IPS DF 6.9 (cell line): ENCODE data around the gene NPHP4.

Source experiments
- DNase-seq: peaks from one replicate; pipeline ENCODE4 v3.0.0-alpha.2; 2013; ENCODE audit warnings: low read depth, low spot score
- H3K27ac ChIP-seq: one replicate; pipeline ENCODE4 v1.5.1; 2013; ENCODE audit warnings: low read length, control low read depth
- H3K27me3 ChIP-seq: 2 replicates; pipeline ENCODE4 v1.6.1; 2013; ENCODE audit warnings: mild to moderate bottlenecking, low read length; ENCODE audit not compliant: control insufficient read depth, insufficient read depth
- H3K36me3 ChIP-seq: 2 replicates; pipeline ENCODE4 v1.6.1; 2013; ENCODE audit warnings: low read length; ENCODE audit not compliant: control insufficient read depth, insufficient read depth
- H3K4me1 ChIP-seq: 2 replicates; pipeline ENCODE4 v1.6.1; 2013; ENCODE audit warnings: low read length; ENCODE audit not compliant: control insufficient read depth, insufficient read depth
- H3K4me3 ChIP-seq: 2 replicates; pipeline ENCODE4 v1.5.1; 2013; ENCODE audit warnings: mild to moderate bottlenecking, low read length
- H3K9me3 ChIP-seq: 2 replicates; pipeline ENCODE4 v1.6.1; 2013; ENCODE audit warnings: low read length, inconsistent platforms; ENCODE audit not compliant: control insufficient read depth, insufficient read depth
- WGBS: extraction: QIAGEN DNeasy Blood & Tissue Kit; methylation state at CpG from one replicate; pipeline ENCODE4 v1.1.7; 2013; ENCODE audit warnings: mixed read lengths, missing lambda C conversion rate; ENCODE audit not compliant: insufficient read length, insufficient coverage; 5-methylcytosine and 5-hydroxymethylcytosine counted together

NPHP4 gene

GRCh38 chr1:5989286-5989605, 3.0 kb downstream of the NPHP4 start:
- no CpG with 5 or more reads among the region's 5 CpGs for WGBS
- H3K27ac ChIP-seq = no peak overlapping the region
- H3K4me3 ChIP-seq = no peak overlapping the region
- no peaks in the 10 kb centered on the region for H3K9me3 ChIP-seq
- no peaks in the 10 kb centered on the region; the same call in 1 of the 2 replicates for H3K27me3 ChIP-seq
- peaks cover 2% of the 10 kb centered on the region; the same call in 1 of the 2 replicates for H3K36me3 ChIP-seq
- DNase-seq = no peak
- H3K4me1 ChIP-seq = no peaks in the 10 kb centered on the region

DNA sequence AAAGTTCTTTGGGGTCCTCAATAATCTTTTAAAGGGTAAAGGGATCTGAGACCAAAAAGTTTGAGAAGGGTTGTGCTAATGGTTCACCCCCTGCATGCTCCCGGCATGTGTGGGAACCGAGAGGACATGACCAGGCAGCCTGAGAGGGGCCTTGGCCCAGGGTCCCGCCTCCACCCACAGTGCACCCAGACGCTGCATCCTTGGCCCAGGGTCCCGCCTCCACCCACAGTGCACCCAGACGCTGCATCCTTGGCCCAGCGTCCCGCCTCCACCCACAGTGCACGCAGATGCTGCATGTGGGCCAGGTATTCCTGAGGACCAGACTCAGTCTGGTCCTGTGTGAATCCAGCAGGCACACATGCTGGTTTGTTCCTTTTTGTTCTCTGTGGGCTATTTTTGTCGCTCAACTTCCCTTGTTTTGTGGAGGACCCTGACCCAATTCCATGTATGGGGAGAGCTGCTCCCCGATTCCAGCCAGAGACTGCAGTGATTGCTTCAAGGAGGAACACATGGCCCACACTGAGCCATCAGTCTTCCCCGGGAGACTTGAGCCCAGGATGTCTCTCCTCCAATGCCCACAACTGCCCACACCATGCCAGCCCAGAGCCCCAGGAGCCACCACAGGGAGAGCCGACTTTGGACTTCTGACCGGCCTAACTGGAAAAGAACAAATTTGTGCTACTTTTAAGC, 3.5 kb downstream of the NPHP4 start:
- no peak overlapping the region for H3K4me3 ChIP-seq
- no CpG with 5 or more reads among the region's 14 CpGs for WGBS
- no peaks in the 10 kb centered on the region for H3K4me1 ChIP-seq
- no peaks in the 10 kb centered on the region for H3K9me3 ChIP-seq
- H3K27ac ChIP-seq = no peak overlapping the region
- no peaks in the 10 kb centered on the region; the same call in 1 of the 2 replicates for H3K27me3 ChIP-seq
- no peak for DNase-seq
- peaks cover 2% of the 10 kb centered on the region; the same call in 1 of the 2 replicates for H3K36me3 ChIP-seq

DNA sequence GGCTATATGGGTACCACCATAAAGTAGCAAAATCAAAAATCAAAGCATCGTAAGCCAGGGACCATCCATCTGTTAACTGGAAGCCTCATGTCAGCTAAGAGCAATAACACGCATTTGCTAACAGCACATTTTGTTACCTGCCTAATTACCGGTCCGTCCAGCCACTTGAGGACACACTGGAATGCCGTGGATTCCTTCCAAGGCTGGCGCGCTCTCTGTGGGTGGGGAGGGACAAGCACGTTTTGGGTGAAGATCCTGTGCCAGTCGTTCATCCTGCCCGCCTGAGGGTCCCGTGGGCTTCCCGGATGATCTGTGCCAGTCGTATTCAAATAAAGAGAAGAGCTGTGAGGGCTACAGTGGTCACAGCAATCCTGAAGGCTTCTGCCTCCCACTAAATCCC, 6.2 kb downstream of the NPHP4 start:
- no peak overlapping the region for H3K27ac ChIP-seq
- DNase-seq = no peak
- H3K36me3 ChIP-seq = peaks cover 2% of the 10 kb centered on the region; the same call in 1 of the 2 replicates
- H3K9me3 ChIP-seq = no peaks in the 10 kb centered on the region
- H3K4me3 ChIP-seq = no peak overlapping the region
- WGBS = no CpG with 5 or more reads among the region's 13 CpGs
- peaks cover under 1% of the 10 kb centered on the region; the same call in 1 of the 2 replicates for H3K4me1 ChIP-seq
- no peaks in the 10 kb centered on the region; the same call in 1 of the 2 replicates for H3K27me3 ChIP-seq

- peaks cover 2% of the 10 kb centered on the region; the same call in 1 of the 2 replicates for H3K36me3 ChIP-seq
- no peaks in the 10 kb centered on the region for H3K9me3 ChIP-seq
- H3K4me3 ChIP-seq = no peak overlapping the region
- H3K27me3 ChIP-seq = no peaks in the 10 kb centered on the region
- no peak overlapping the region for H3K27ac ChIP-seq
- no peak for DNase-seq
- WGBS = no CpG with 5 or more reads among the region's 11 CpGs
- H3K4me1 ChIP-seq = peaks cover 2% of the 10 kb centered on the region; the same call in 1 of the 2 replicates
These were observed 7.0 kb downstream of the NPHP4 start for GRCh38 chr1:5985250-5985649.

DNA sequence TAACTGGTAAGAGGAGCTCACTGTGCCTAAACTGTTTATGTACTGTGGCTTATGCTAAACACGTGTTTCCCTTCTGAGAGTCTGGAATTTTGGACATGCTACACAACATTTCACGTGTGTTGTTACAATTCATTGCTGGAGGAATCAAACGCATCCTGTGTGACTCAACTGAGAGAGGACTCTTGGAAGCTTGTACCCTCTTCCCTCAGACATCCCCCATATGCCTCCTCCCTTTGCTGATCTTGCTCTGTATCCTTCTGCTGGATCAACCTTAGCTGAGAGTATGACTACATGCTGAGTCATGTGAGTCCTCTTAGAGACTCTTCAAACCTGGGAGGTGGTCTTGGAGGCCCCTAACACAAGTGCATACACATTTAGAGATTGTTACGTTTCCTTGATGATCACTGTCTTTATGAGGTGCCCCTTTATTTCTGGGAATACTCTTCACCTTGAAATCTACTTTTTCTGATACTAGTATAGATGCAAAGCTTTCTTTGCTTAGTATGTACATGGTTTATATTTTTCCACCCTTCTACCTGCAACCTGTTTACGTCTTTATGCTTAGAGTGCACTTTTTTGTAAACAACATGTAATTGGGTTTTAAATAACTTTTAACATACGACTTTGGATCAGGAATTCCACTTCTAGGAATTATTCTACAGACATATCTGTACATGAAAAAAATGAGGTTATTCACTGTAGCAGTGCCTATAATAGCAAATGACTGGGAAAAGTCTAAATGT, 8.7 kb downstream of the NPHP4 start:
- no peaks in the 10 kb centered on the region for H3K36me3 ChIP-seq
- DNase-seq = no peak

DNA sequence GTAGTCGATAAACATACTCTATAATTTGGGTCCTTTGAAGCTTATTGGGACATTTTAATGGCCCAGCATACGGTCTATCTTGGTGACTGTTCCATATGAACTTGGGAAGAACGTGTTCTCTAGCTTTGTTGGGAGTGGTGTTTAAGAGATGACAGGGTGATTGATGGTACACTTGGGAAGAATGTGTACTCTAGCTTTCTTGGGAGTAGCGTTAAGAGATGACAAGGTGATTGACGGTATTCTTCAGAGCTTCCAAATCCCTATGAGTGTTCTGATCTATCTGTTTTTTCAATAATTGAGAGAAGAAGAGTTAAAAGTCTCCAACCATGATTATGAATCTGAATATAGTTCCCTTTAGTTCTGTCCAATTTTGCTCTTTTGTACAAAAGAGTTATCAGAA, 9.4 kb downstream of the NPHP4 start:
- whole genome bisulfite sequencing = no CpG with 5 or more reads among the region's 5 CpGs
- Histone ChIP-seq H3K9me3 (no peaks in the 10 kb centered on the region), H3K4me1 (peaks cover 2% of the 10 kb centered on the region; the same call in 1 of the 2 replicates), H3K4me3 (no peak overlapping the region), H3K27me3 (no peaks in the 10 kb centered on the region), H3K27ac (no peak overlapping the region), H3K36me3 (no peaks in the 10 kb centered on the region)
- DNase-seq = no peak

More for the DNA sequence above, 8.7 kb downstream of the NPHP4 start:
- Histone ChIP-seq H3K4me1 (peaks cover 2% of the 10 kb centered on the region; the same call in 1 of the 2 replicates), H3K4me3 (no peak overlapping the region), H3K9me3 (no peaks in the 10 kb centered on the region), H3K27ac (no peak overlapping the region), H3K27me3 (no peaks in the 10 kb centered on the region)
- WGBS = no CpG with 5 or more reads among the region's 6 CpGs

DNA sequence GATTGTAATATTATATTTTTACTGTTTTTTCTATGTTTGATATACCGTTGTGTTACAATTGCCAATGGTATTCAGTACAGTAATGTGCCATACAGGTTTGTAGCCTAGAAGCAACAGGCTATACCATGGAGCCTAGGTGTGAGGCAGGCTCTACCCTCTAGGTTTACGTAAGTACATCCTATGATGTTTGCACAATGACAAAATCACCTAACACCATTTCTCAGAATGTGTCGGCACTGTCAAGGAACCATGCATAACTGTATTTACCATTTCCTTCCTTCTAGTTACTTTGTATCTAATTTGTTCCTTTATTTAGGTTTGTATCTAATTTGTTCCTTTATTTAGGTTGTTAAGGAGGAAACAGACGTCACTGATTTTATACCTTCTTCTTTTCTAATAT, 9.9 kb downstream of the NPHP4 start:
- H3K27me3 ChIP-seq = no peaks in the 10 kb centered on the region
- H3K4me3 ChIP-seq = no peak overlapping the region
- H3K27ac ChIP-seq = no peak overlapping the region
- H3K4me1 ChIP-seq = peaks cover 2% of the 10 kb centered on the region; the same call in 1 of the 2 replicates
- H3K9me3 ChIP-seq = no peaks in the 10 kb centered on the region
- WGBS = no CpG with 5 or more reads among the region's 4 CpGs
- H3K36me3 ChIP-seq = no peaks in the 10 kb centered on the region
- DNase-seq = no peak

DNA sequence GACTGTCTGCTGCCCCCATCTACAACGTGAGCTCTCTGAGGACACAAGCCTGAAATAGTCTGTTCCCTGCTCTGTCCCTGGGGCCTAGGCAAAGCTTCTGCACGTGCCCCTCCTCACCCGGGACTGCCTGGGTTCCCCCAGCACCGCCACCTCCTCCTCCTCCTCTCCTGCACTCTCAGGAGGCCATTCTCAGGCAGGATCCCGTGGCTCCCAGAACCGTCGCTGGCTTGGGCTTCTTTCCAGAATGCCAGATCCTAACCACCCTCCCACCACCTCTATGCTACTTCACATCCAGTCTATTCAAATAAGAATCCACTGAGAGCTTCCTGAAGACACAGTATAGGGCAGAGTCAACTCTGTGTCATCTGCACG, 11.2 kb downstream of the NPHP4 start:
- no peak for DNase-seq

GRCh38 chr1:5980314-5981008, 11.8 kb downstream of the NPHP4 start:
- Histone ChIP-seq H3K4me3 (0 out of 2 replicates have a peak overlapping the region, but pooled peaks have one; percentile 13), H3K36me3 (no peaks in the 10 kb centered on the region), H3K4me1 (peaks cover 2% of the 10 kb centered on the region; the same call in 1 of the 2 replicates), H3K27me3 (no peaks in the 10 kb centered on the region), H3K27ac (no peak overlapping the region), H3K9me3 (no peaks in the 10 kb centered on the region)
- no CpG with 5 or more reads among the region's 20 CpGs for WGBS
- peak; percentile 72 for DNase-seq

More for the DNA sequence above, 11.2 kb downstream of the NPHP4 start:
- WGBS = no CpG with 5 or more reads among the region's 8 CpGs
- Histone ChIP-seq H3K36me3 (no peaks in the 10 kb centered on the region), H3K4me1 (peaks cover 2% of the 10 kb centered on the region; the same call in 1 of the 2 replicates), H3K9me3 (no peaks in the 10 kb centered on the region), H3K27ac (no peak overlapping the region), H3K27me3 (no peaks in the 10 kb centered on the region), H3K4me3 (no peak overlapping the region)

DNA sequence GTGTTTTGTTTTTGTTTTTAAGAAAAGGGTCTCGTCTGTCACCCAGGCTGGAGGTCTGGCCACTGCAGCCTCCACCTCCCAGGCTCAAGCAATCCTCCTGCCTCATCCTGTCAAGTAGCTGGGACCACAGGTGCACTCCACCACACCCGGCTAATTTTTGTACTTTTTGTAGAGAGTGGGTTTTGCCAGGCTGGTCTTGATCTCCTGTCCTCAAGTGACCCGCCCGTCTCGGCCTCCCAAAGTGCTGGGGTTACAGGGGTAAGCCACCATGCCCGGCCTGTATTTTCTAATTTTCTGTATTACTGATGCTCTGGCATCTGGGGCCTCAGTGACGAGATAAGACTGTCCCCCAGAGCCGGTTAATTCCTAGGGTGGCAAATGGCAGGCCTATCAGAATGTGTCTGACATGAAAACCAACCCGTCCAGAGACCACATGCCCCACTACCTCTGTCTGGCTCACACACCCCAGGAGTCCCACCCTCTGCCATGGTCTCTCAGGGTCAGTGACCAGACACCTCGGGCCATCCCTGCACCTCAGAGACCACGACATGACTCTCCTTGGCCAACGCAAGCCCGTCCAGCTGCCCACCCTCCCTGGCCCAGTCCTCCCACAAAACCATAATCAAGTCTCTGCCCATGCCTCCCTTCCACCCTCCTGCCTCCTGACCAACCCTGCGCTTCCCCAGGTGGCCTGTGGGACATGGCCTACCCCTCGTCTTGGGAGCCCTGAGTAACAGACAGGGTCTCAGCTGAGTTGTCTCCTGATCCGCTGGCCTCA, 12.5 kb downstream of the NPHP4 start:
- WGBS = no CpG with 5 or more reads among the region's 16 CpGs
- no peak overlapping the region for H3K27ac ChIP-seq
- no peak for DNase-seq

More for the DNA sequence above, 12.5 kb downstream of the NPHP4 start:
- no peaks in the 10 kb centered on the region for H3K27me3 ChIP-seq
- no peaks in the 10 kb centered on the region for H3K36me3 ChIP-seq
- H3K4me3 ChIP-seq = no peak overlapping the region
- peaks cover 3% of the 10 kb centered on the region; the same call in 1 of the 2 replicates for H3K4me1 ChIP-seq
- H3K9me3 ChIP-seq = no peaks in the 10 kb centered on the region
